NT2/D1 (cell line): ENCODE measurements around the gene TMF1.

Experiments used
- DNase-seq: peaks from one replicate; pipeline ENCODE4 v3.0.0-alpha.2; 2011; ENCODE audit warnings: low read depth, low spot score
- H3K27me3 ChIP-seq: 2 replicates; pipeline ENCODE4 v1.6.0; 2011; ENCODE audit warnings: mild to moderate bottlenecking; ENCODE audit not compliant: insufficient read length, insufficient read depth
- H3K36me3 ChIP-seq: 2 replicates; pipeline ENCODE4 v1.6.1; 2011; ENCODE audit warnings: mild to moderate bottlenecking, low read length, mixed read lengths; ENCODE audit not compliant: insufficient read depth, insufficient read length
- H3K4me1 ChIP-seq: 2 replicates; pipeline ENCODE4 v1.5.1; 2011; ENCODE audit not compliant: insufficient read depth, insufficient read length
- H3K4me3 ChIP-seq: 2 replicates; pipeline ENCODE4 v1.5.1; 2011; ENCODE audit warnings: low read depth; ENCODE audit not compliant: insufficient read length
- H3K9ac ChIP-seq: 2 replicates; pipeline ENCODE4 v1.6.0; 2011; ENCODE audit warnings: low read depth; ENCODE audit not compliant: insufficient read length
- H3K9me3 ChIP-seq: 2 replicates; pipeline ENCODE4 v1.5.1; 2011; ENCODE audit warnings: mild to moderate bottlenecking, low read length; ENCODE audit not compliant: insufficient read depth
- SUZ12 ChIP-seq: IDR thresholded peaks from 2 replicates; pipeline ENCODE4 v1.6.1; 2011; ENCODE audit not compliant: insufficient read length, insufficient read depth; ENCODE audit errors: extremely low read depth
- YY1 ChIP-seq: IDR thresholded peaks from 2 replicates; pipeline ENCODE4 v1.6.1; 2011; ENCODE audit not compliant: insufficient read length, insufficient read depth
- ZNF274 ChIP-seq: IDR thresholded peaks from 2 replicates; pipeline ENCODE4 v1.6.1; 2011; ENCODE audit warnings: mild to moderate bottlenecking, low read depth, low read length

Gene TMF1

GRCh38 chr3:69020424-69020823, 31.7 kb downstream of the TMF1 start:
- TF ChIP-seq ZNF274 (no peak), SUZ12 (no peak), YY1 (no peak)
- no peaks in the 10 kb centered on the region for H3K9me3 ChIP-seq
- H3K27me3 ChIP-seq, result no peaks in the 10 kb centered on the region
- H3K36me3 ChIP-seq, result peaks cover 60% of the 10 kb centered on the region
- no peak overlapping the region for H3K9ac ChIP-seq
- H3K4me3 ChIP-seq, result no peak overlapping the region
- no peak for DNase-seq
- no peaks in the 10 kb centered on the region for H3K4me1 ChIP-seq

- Histone ChIP-seq H3K36me3 (peaks cover 32% of the 10 kb centered on the region), H3K9me3 (no peaks in the 10 kb centered on the region), H3K4me3 (no peak overlapping the region), H3K9ac (no peak overlapping the region), H3K4me1 (no peaks in the 10 kb centered on the region), H3K27me3 (peaks cover 5% of the 10 kb centered on the region)
- TF ChIP-seq ZNF274 (no peak), SUZ12 (no peak), YY1 (no peak)
- no peak for DNase-seq
These were observed 35.2 kb downstream of the TMF1 start for GRCh38 chr3:69016901-69017300.

- TF ChIP-seq ZNF274, result no peak
- H3K4me1 ChIP-seq, result no peaks in the 10 kb centered on the region
- H3K9me3 ChIP-seq, result no peaks in the 10 kb centered on the region
- H3K4me3 ChIP-seq, result no peak overlapping the region
- H3K36me3 ChIP-seq, result peaks cover 35% of the 10 kb centered on the region
- no peak overlapping the region for H3K9ac ChIP-seq
- DNase-seq, result no peak
- H3K27me3 ChIP-seq, result peaks cover 5% of the 10 kb centered on the region
These were observed 36.0 kb downstream of the TMF1 start for GRCh38 chr3:69016102-69016501.

- peak overlapping the region; percentile 88 for H3K9ac ChIP-seq
- no peaks in the 10 kb centered on the region for H3K4me1 ChIP-seq
- H3K27me3 ChIP-seq, result peaks cover 5% of the 10 kb centered on the region
- H3K9me3 ChIP-seq, result no peaks in the 10 kb centered on the region
- no peak for DNase-seq
- TF ChIP-seq YY1 (no peak), SUZ12 (no peak), ZNF274 (no peak)
- peaks cover 33% of the 10 kb centered on the region for H3K36me3 ChIP-seq
- peak overlapping the region; percentile 75 for H3K4me3 ChIP-seq
These were observed 38.0 kb downstream of the TMF1 start for GRCh38 chr3:69014022-69014580.

- DNase-seq, result peak; percentile 79
- TF ChIP-seq SUZ12 (no peak), ZNF274 (no peak), YY1 (no peak)
- peaks cover 34% of the 10 kb centered on the region for H3K36me3 ChIP-seq
- H3K9ac ChIP-seq, result peak within 1 kb of the TSS; percentile 88
- peaks cover 3% of the 10 kb centered on the region for H3K4me1 ChIP-seq
- no peaks in the 10 kb centered on the region for H3K9me3 ChIP-seq
- H3K27me3 ChIP-seq, result peaks cover 5% of the 10 kb centered on the region
- peak within 1 kb of the TSS; percentile 75 for H3K4me3 ChIP-seq
These were observed 38.7 kb downstream of the TMF1 start, which contains the start of gene EOGT for GRCh38 chr3:69013253-69014021. Gene EOGT, minus strand, starts transcription at chr3:69013684. Its CDS starts 3,838 bp downstream, at chr3:69009846.

GRCh38 chr3:69012800-69013252, 39.3 kb downstream of the TMF1 start:
- H3K9me3 ChIP-seq, result no peaks in the 10 kb centered on the region
- TF ChIP-seq SUZ12 (no peak), YY1 (no peak), ZNF274 (no peak)

GRCh38 chr3:69012100-69012799, 39.9 kb downstream of the TMF1 start:
- peaks cover 3% of the 10 kb centered on the region for H3K4me1 ChIP-seq
- no peak for TF ChIP-seq ZNF274
- no peak for TF ChIP-seq YY1
- no peak for TF ChIP-seq SUZ12
- peak overlapping the region; percentile 75 for H3K4me3 ChIP-seq
- no peaks in the 10 kb centered on the region for H3K9me3 ChIP-seq
- H3K27me3 ChIP-seq, result peaks cover 5% of the 10 kb centered on the region
- no peak for DNase-seq
- peaks cover 30% of the 10 kb centered on the region for H3K36me3 ChIP-seq
- H3K9ac ChIP-seq, result peak overlapping the region; percentile 88

More at GRCh38 chr3:69012800-69013252, 39.3 kb downstream of the TMF1 start:
- Histone ChIP-seq H3K36me3 (peaks cover 32% of the 10 kb centered on the region), H3K9ac (peak overlapping the region; percentile 88), H3K4me1 (peaks cover 3% of the 10 kb centered on the region), H3K27me3 (peaks cover 5% of the 10 kb centered on the region), H3K4me3 (peak overlapping the region; percentile 75)
- DNase-seq, result no peak
